GM19238 (cell line): ENCODE data around the gene NEDD1.

Experiments used
- DNase-seq: peaks from one replicate; pipeline ENCODE4 v3.0.0; 2011; ENCODE audit warnings: low spot score; ENCODE audit not compliant: insufficient read length

NEDD1 gene

GRCh38 chr12:96897421-96897820 is 9.6 kb upstream of the NEDD1 start:
- DNase-seq: no peak

GRCh38 chr12:96901175-96901574 is 5.9 kb upstream of the NEDD1 start:
- no peak for DNase-seq

GRCh38 chr12:96902076-96902475 is 5.0 kb upstream of the NEDD1 start:
- DNase-seq: no peak

GRCh38 chr12:96906498-96906848 is 584 bp upstream of the NEDD1 start:
- no peak for DNase-seq

GRCh38 chr12:96907671-96908422 is 790 bp downstream of the NEDD1 start:
- peak; percentile 5 for DNase-seq

GRCh38 chr12:96908423-96908675 is 1.3 kb downstream of the NEDD1 start:
- no peak for DNase-seq

- DNase-seq: no peak
These were observed 5.2 kb downstream of the NEDD1 start for GRCh38 chr12:96912261-96912660.

- no peak for DNase-seq
These were observed 5.9 kb downstream of the NEDD1 start for GRCh38 chr12:96912943-96913342.

- DNase-seq: no peak
These were observed 12.6 kb downstream of the NEDD1 start for GRCh38 chr12:96919510-96920210.

- no peak for DNase-seq
These were observed 41.7 kb downstream of the NEDD1 start for GRCh38 chr12:96948782-96949181.

GRCh38 chr12:96979532-96979931 is 72.5 kb downstream of the NEDD1 start:
- no peak for DNase-seq

- DNase-seq: no peak
These were observed 73.9 kb downstream of the NEDD1 start for GRCh38 chr12:96980991-96981414.

- no peak for DNase-seq
These were observed 74.9 kb downstream of the NEDD1 start for GRCh38 chr12:96981911-96982310.

- DNase-seq: no peak
These were observed 75.6 kb downstream of the NEDD1 start for GRCh38 chr12:96982671-96983070.

- peak; percentile 40 for DNase-seq
These were observed 78.7 kb downstream of the NEDD1 start for GRCh38 chr12:96985515-96986362.

- DNase-seq: no peak
These were observed 79.9 kb downstream of the NEDD1 start for GRCh38 chr12:96986883-96987523.

GRCh38 chr12:96988919-96989318 is 81.9 kb downstream of the NEDD1 start:
- no peak for DNase-seq

- DNase-seq: no peak
These were observed 82.9 kb downstream of the NEDD1 start for GRCh38 chr12:96989916-96990315.

- DNase-seq: no peak
These were observed 87.8 kb downstream of the NEDD1 start for GRCh38 chr12:96994900-96995299.

GRCh38 chr12:96995861-96996260 is 88.8 kb downstream of the NEDD1 start:
- DNase-seq: no peak

- no peak for DNase-seq
These were observed 90.9 kb downstream of the NEDD1 start for GRCh38 chr12:96997797-96998484.
